Endothelial cell of umbilical vein (primary cell): ENCODE measurements around the gene DYNC1H1. TPM values are rescaled to one million over a fixed set of nuclear protein-coding genes. Genes with fewer than 3 reads are reported as not detected.

ENCODE experiments used
- BruUV-seq: library from RNA; stranded (reverse); fragments of 400-500 nt; replicated peaks from 2 replicates; lab custom pipeline; 2021; lab: Mats Ljungman, UMichigan
- CTCF ChIA-PET: fragments of 300-600, 350-600 bp; sonication (Branson Sonifier 250); formaldehyde crosslinking; loops from one replicate; lab custom pipeline; 2021; ENCODE audit warnings: antibody characterized with exemption, inconsistent platforms; lab: Charles Lee
- POLR2A ChIA-PET: fragments of 300-600, 350-600 bp; sonication (Branson Sonifier 250); formaldehyde crosslinking; loops from one replicate; lab custom pipeline; 2021; ENCODE audit warnings: antibody characterized with exemption, inconsistent platforms; lab: Charles Lee
- DNase-seq: peaks from one replicate; pipeline ENCODE4 v3.0.0-alpha.2; 2011; ENCODE audit warnings: low read depth, low spot score
- FAIRE-seq: peaks from 2 replicates; lab custom pipeline; 2011; peaks lifted over from hg19 to GRCh38; lab: Jason Lieb, UNC
- H2AFZ ChIP-seq: 2 replicates; pipeline ENCODE4 v1.6.0; 2012; ENCODE audit warnings: low read depth, low read length, control low read depth, inconsistent platforms
- H3K27ac ChIP-seq: 2 replicates; pipeline ENCODE4 v1.5.1; 2011; ENCODE audit warnings: low read depth, mild to moderate bottlenecking, control low read depth, low read length, moderate library complexity; ENCODE audit not compliant: insufficient read depth
- H3K27me3 ChIP-seq, 2 experiments: 2 replicates each; pipeline versions ENCODE4 v1.6.0 to v1.6.1; 2011; ENCODE audit warnings: low read length in 2 of 2, mixed read lengths in 1 of 2; ENCODE audit not compliant: control insufficient read depth in 2 of 2, insufficient read depth in 2 of 2
- H3K36me3 ChIP-seq, 2 experiments: 2 replicates in 1 of 2; 3 replicates in 1 of 2; pipeline ENCODE4 v1.5.1; 2011; ENCODE audit warnings: low read length in 2 of 2, mild to moderate bottlenecking in 1 of 2, moderate library complexity in 1 of 2; ENCODE audit not compliant: control insufficient read depth in 2 of 2, insufficient read depth in 2 of 2; ENCODE audit errors: extremely low read depth in 1 of 2
- H3K4me1 ChIP-seq: 3 replicates; pipeline ENCODE4 v1.5.1; 2011; ENCODE audit warnings: mild to moderate bottlenecking, low read length; ENCODE audit not compliant: control insufficient read depth, insufficient read depth; ENCODE audit errors: extremely low read depth
- H3K4me2 ChIP-seq: 2 replicates; pipeline ENCODE4 v1.6.1; 2011; ENCODE audit warnings: low read length, control low read depth, mixed read lengths; ENCODE audit not compliant: insufficient read depth
- H3K4me3 ChIP-seq, 3 experiments: fragments of 200-600 bp in 1 of 3; sonication (generic), shearing (Covaris generic) in 1 of 3; replicated peaks in 1 of 3; 2 replicates each; pipeline ENCODE4 v1.5.1; 2011 to 2016; ENCODE audit warnings: control low read depth in 3 of 3, low read length in 3 of 3, mild to moderate bottlenecking in 2 of 3, inconsistent platforms in 1 of 3, low read depth in 1 of 3, moderate library complexity in 1 of 3; ENCODE audit not compliant: insufficient read depth in 1 of 3
- H3K79me2 ChIP-seq: 2 replicates; pipeline ENCODE4 v1.6.0; 2012; ENCODE audit warnings: low read length, inconsistent platforms; ENCODE audit not compliant: control insufficient read depth, insufficient read depth
- H3K9ac ChIP-seq: replicated peaks from 2 replicates; pipeline ENCODE3; 2011; ENCODE audit warnings: low read length, control low read depth; ENCODE audit not compliant: insufficient read depth; ENCODE audit errors: extremely low read depth
- H3K9me1 ChIP-seq: replicated peaks from 3 replicates; pipeline ENCODE4 v1.6.0; 2011; ENCODE audit warnings: mild to moderate bottlenecking, low read length; ENCODE audit not compliant: control insufficient read depth, insufficient read depth; ENCODE audit errors: extremely low read depth
- H3K9me3 ChIP-seq: replicated peaks from 2 replicates; pipeline ENCODE4 v1.5.1; 2012; ENCODE audit warnings: low read length, inconsistent platforms; ENCODE audit not compliant: control insufficient read depth, insufficient read depth
- H4K20me1 ChIP-seq: replicated peaks from 2 replicates; pipeline ENCODE3; 2011; ENCODE audit warnings: mild to moderate bottlenecking, low read length; ENCODE audit not compliant: control insufficient read depth, insufficient read depth; ENCODE audit errors: extremely low read depth
- CTCF ChIP-seq, 2 donors: IDR thresholded peaks; 1 replicate in 1 of 2; 2 replicates in 1 of 2; pipeline ENCODE4 v1.5.1; 2011; ENCODE audit warnings: low read length in 2 of 2, mild to moderate bottlenecking in 2 of 2, moderate library complexity in 2 of 2, control low read depth in 1 of 2, inconsistent platforms in 1 of 2, low read depth in 1 of 2; ENCODE audit not compliant: insufficient read depth in 1 of 2; ENCODE audit errors: extremely low read depth in 1 of 2
- EZH2 ChIP-seq: IDR thresholded peaks from 2 replicates; pipeline ENCODE4 v1.6.1; 2012; ENCODE audit warnings: borderline replicate concordance, low read depth, mild to moderate bottlenecking, moderate library complexity, low read length, inconsistent platforms; ENCODE audit not compliant: severe bottlenecking
- FOS ChIP-seq: IDR thresholded peaks from 2 replicates; pipeline ENCODE4 v1.6.1; 2011; ENCODE audit warnings: mild to moderate bottlenecking, low read length, moderate library complexity, borderline replicate concordance; ENCODE audit not compliant: insufficient read depth
- GATA2 ChIP-seq: IDR thresholded peaks from 2 replicates; pipeline ENCODE4 v1.7.0; 2011; ENCODE audit warnings: low read depth, mild to moderate bottlenecking, moderate library complexity, mixed read lengths, low read length; ENCODE audit not compliant: insufficient read length, insufficient read depth
- JUN ChIP-seq: IDR thresholded peaks from 2 replicates; pipeline ENCODE4 v1.6.1; 2011; ENCODE audit warnings: borderline replicate concordance, low read depth; ENCODE audit not compliant: insufficient read length, insufficient read depth
- MAX ChIP-seq: IDR thresholded peaks from 2 replicates; pipeline ENCODE4 v1.6.1; 2011; ENCODE audit not compliant: insufficient read depth, insufficient read length
- MYC ChIP-seq: IDR thresholded peaks from one replicate; pipeline ENCODE4 v1.6.1; 2011; ENCODE audit warnings: mild to moderate bottlenecking, low read depth, low read length
- POLR2A ChIP-seq: IDR thresholded peaks from 2 replicates; pipeline ENCODE4 v1.6.1; 2012; ENCODE audit warnings: low read depth, mild to moderate bottlenecking, control low read depth, low read length
- POLR2AphosphoS5 ChIP-seq: IDR thresholded peaks from 2 replicates; pipeline ENCODE4 v1.6.1; 2012; ENCODE audit warnings: low read depth, mild to moderate bottlenecking, control low read depth, low read length, moderate library complexity; ENCODE audit not compliant: insufficient read depth
- dilution Hi-C: fragments of 300-500 bp; cut with MboI; formaldehyde crosslinking; loops from one replicate; pipeline ENCODE4 v1.15.0; 2019; ENCODE audit warnings: low sequenced_read_pairs; ENCODE audit not compliant: extremely low pct_ligation_motif_present
- intact Hi-C: fragments of 100-400 bp; cut with micrococcal nuclease; formaldehyde crosslinking; loops from one replicate; pipeline ENCODE4 v1.10.0; 2022
- polyA plus RNA-seq, 4 experiments: library from polyadenylated mRNA; depleted of rRNA in 3 of 4; stranded (reverse) in 3 of 4; unstranded in 1 of 4; fragments of >200 nt; gene quantifications; 2 replicates each; pipeline versions ENCODE4 v1.2.1 to v1.2.3, GENCODE V29; 2011 to 2012; ENCODE audit warnings: missing spikeins in 1 of 4
- total RNA-seq: library from RNA; stranded (reverse); gene quantifications from 2 replicates; pipeline ENCODE4 v1.2.3, GENCODE V29; 2021

The DYNC1H1 gene
- total and polyA plus RNA-seq, 2 donors (not counting 3 experiments of a cell fraction or from before 2014, with no cell fraction given): 254 to 648 TPM

GRCh38 chr14:101917413-101918017 is 46.9 kb upstream of the DYNC1H1 start:
- no TSS peak for BruUV-seq
- H3K9me1 ChIP-seq: no peaks in the 10 kb centered on the region
- no peak for FAIRE-seq

GRCh38 chr14:101918065-101918989 is 46.0 kb upstream of the DYNC1H1 start:
- POLR2A ChIA-PET: no interaction called here
- no peak overlapping the region for H3K4me3 ChIP-seq
- dilution Hi-C loops (no loop called here), intact Hi-C loops (no loop called here)
- H3K9ac ChIP-seq: no peak overlapping the region
- no peaks in the 10 kb centered on the region for H3K79me2 ChIP-seq
- no TSS peak for BruUV-seq
- CTCF ChIA-PET: interaction anchor here (1.0 kb wide), 1 partner anchor 211 kb away, joined by 3 read pairs; no protein-coding TSS in a partner anchor
- TF ChIP-seq FOS: no peak
- TF ChIP-seq MAX: no peak
- TF ChIP-seq POLR2A: no peak
- no peak for TF ChIP-seq GATA2
- TF ChIP-seq EZH2: no peak
- no peak for TF ChIP-seq POLR2AphosphoS5
- TF ChIP-seq MYC: no peak
- no peak for TF ChIP-seq JUN
- no peak for TF ChIP-seq CTCF (IDR thresholded peaks at IDR 0.05; ENCODE audit: extremely low read depth in 1 of 2, insufficient read depth in 1 of 2, low read depth in 1 of 2, low read length in 2 of 2)
- no peak overlapping the region for H3K27ac ChIP-seq
- no peaks in the 10 kb centered on the region for H3K27me3 ChIP-seq
- H3K9me3 ChIP-seq: no peaks in the 10 kb centered on the region
- H3K4me1 ChIP-seq: no peaks in the 10 kb centered on the region
- FAIRE-seq: no peak
- no peak for DNase-seq
- H3K9me1 ChIP-seq: no peaks in the 10 kb centered on the region
- no peak overlapping the region for H2AFZ ChIP-seq
- H4K20me1 ChIP-seq: no peaks in the 10 kb centered on the region
- peaks cover 1 to 4% of the 10 kb centered on the region in 2 experiments for H3K36me3 ChIP-seq
- H3K4me2 ChIP-seq: no peak overlapping the region

More at GRCh38 chr14:101917413-101918017, 46.9 kb upstream of the DYNC1H1 start:
- dilution Hi-C loops (no loop called here), intact Hi-C loops (no loop called here)
- Histone ChIP-seq H4K20me1 (no peaks in the 10 kb centered on the region), H3K27me3 (no peaks in the 10 kb centered on the region), H3K79me2 (no peaks in the 10 kb centered on the region), H3K27ac (no peak overlapping the region), H3K9me3 (no peaks in the 10 kb centered on the region), H3K36me3 (peaks cover 5% of the 10 kb centered on the region in 2 experiments), H3K4me1 (no peaks in the 10 kb centered on the region), H3K4me2 (no peak overlapping the region), H3K9ac (no peak overlapping the region), H2AFZ (no peak overlapping the region), H3K4me3 (no peak overlapping the region)
- POLR2A ChIA-PET: no interaction called here
- CTCF ChIA-PET: interaction anchor here (1.0 kb wide), 1 partner anchor 210 kb away, joined by 3 read pairs; no protein-coding TSS in a partner anchor
- no peak for TF ChIP-seq EZH2
- no peak for DNase-seq
